GM12878 (cell line): ENCODE results near the gene PRKG1.

Source experiments
- ATF7 ChIP-seq: fragments of 450-650 bp; IDR thresholded peaks from 2 replicates; pipeline ENCODE4 v1.6.1; 2016; ENCODE audit warnings: low read depth, mild to moderate bottlenecking
- DPF2 ChIP-seq: fragments of 450-650 bp; IDR thresholded peaks from 2 replicates; pipeline ENCODE4 v1.6.1; 2017; ENCODE audit warnings: mild to moderate bottlenecking
- E2F4 ChIP-seq: IDR thresholded peaks from 2 replicates; pipeline ENCODE4 v1.6.1; 2012; ENCODE audit warnings: low read depth, low read length, improper control_type of control experiment
- ESRRA ChIP-seq: IDR thresholded peaks from 2 replicates; pipeline ENCODE4 v1.6.1; 2012; ENCODE audit warnings: mild to moderate bottlenecking, low read length, improper control_type of control experiment
- RCOR1 ChIP-seq: conservative IDR thresholded peaks from 2 replicates; pipeline ENCODE4 v1.6.1; 2012; ENCODE audit warnings: low read depth, low read length, improper control_type of control experiment
- SP1 ChIP-seq: IDR thresholded peaks from one replicate; pipeline ENCODE4 v1.6.1; 2011; ENCODE audit warnings: low read depth, low read length
- SREBF2 ChIP-seq: IDR thresholded peaks from 2 replicates; pipeline ENCODE4 v1.6.1; 2012; ENCODE audit warnings: mild to moderate bottlenecking, low read length
- TARDBP ChIP-seq: IDR thresholded peaks from 2 replicates; pipeline ENCODE4 v1.6.1; 2016; ENCODE audit warnings: borderline replicate concordance
- TF ChIP-seq, protein P1 (sequence below): IDR thresholded peaks from 2 replicates; pipeline ENCODE4 v1.6.1; 2011; ENCODE audit warnings: low read depth, low read length, improper control_type of control experiment, borderline replicate concordance
- TF ChIP-seq, protein P2 (sequence below): IDR thresholded peaks from 2 replicates; pipeline ENCODE4 v1.6.1; 2012; ENCODE audit warnings: mild to moderate bottlenecking, low read depth, low read length
- TF ChIP-seq, protein P3 (sequence below), 3 experiments: IDR thresholded peaks in 2 of 3; conservative IDR thresholded peaks in 1 of 3; 2 replicates each; pipeline ENCODE4 v1.5.1; 2011; ENCODE audit warnings: low read depth in 3 of 3, low read length in 3 of 3, mild to moderate bottlenecking in 3 of 3, control low read depth in 2 of 3, moderate library complexity in 2 of 3, inconsistent platforms in 1 of 3, mixed read lengths in 1 of 3; ENCODE audit not compliant: control insufficient read depth in 2 of 3, insufficient read depth in 1 of 3; ENCODE audit errors: extremely low read depth in 1 of 3
- TF ChIP-seq, protein P4 (sequence below): IDR thresholded peaks from 2 replicates; pipeline ENCODE4 v1.6.1; 2011; ENCODE audit warnings: low read depth, mild to moderate bottlenecking, low read length, moderate library complexity, borderline replicate concordance; ENCODE audit errors: extremely low read depth

GRCh38 chr10:52266858-52267257, 1192.6 kb downstream of the PRKG1 start:
- TF ChIP-seq RCOR1 (no peak), DPF2 (no peak), ATF7 (no peak), E2F4 (no peak), TARDBP (no peak), ESRRA (no peak), SP1 (no peak), SREBF2 (no peak)
- TF ChIP-seq, protein P1, sequence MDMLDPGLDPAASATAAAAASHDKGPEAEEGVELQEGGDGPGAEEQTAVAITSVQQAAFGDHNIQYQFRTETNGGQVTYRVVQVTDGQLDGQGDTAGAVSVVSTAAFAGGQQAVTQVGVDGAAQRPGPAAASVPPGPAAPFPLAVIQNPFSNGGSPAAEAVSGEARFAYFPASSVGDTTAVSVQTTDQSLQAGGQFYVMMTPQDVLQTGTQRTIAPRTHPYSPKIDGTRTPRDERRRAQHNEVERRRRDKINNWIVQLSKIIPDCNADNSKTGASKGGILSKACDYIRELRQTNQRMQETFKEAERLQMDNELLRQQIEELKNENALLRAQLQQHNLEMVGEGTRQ = no peak
- TF ChIP-seq, protein P2, sequence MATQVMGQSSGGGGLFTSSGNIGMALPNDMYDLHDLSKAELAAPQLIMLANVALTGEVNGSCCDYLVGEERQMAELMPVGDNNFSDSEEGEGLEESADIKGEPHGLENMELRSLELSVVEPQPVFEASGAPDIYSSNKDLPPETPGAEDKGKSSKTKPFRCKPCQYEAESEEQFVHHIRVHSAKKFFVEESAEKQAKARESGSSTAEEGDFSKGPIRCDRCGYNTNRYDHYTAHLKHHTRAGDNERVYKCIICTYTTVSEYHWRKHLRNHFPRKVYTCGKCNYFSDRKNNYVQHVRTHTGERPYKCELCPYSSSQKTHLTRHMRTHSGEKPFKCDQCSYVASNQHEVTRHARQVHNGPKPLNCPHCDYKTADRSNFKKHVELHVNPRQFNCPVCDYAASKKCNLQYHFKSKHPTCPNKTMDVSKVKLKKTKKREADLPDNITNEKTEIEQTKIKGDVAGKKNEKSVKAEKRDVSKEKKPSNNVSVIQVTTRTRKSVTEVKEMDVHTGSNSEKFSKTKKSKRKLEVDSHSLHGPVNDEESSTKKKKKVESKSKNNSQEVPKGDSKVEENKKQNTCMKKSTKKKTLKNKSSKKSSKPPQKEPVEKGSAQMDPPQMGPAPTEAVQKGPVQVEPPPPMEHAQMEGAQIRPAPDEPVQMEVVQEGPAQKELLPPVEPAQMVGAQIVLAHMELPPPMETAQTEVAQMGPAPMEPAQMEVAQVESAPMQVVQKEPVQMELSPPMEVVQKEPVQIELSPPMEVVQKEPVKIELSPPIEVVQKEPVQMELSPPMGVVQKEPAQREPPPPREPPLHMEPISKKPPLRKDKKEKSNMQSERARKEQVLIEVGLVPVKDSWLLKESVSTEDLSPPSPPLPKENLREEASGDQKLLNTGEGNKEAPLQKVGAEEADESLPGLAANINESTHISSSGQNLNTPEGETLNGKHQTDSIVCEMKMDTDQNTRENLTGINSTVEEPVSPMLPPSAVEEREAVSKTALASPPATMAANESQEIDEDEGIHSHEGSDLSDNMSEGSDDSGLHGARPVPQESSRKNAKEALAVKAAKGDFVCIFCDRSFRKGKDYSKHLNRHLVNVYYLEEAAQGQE = no peak
- TF ChIP-seq, protein P3, sequence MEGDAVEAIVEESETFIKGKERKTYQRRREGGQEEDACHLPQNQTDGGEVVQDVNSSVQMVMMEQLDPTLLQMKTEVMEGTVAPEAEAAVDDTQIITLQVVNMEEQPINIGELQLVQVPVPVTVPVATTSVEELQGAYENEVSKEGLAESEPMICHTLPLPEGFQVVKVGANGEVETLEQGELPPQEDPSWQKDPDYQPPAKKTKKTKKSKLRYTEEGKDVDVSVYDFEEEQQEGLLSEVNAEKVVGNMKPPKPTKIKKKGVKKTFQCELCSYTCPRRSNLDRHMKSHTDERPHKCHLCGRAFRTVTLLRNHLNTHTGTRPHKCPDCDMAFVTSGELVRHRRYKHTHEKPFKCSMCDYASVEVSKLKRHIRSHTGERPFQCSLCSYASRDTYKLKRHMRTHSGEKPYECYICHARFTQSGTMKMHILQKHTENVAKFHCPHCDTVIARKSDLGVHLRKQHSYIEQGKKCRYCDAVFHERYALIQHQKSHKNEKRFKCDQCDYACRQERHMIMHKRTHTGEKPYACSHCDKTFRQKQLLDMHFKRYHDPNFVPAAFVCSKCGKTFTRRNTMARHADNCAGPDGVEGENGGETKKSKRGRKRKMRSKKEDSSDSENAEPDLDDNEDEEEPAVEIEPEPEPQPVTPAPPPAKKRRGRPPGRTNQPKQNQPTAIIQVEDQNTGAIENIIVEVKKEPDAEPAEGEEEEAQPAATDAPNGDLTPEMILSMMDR (IDR thresholded peaks at IDR 0.05 in 2 of 3, conservative IDR thresholded peaks at IDR 0.05 in 1 of 3; ENCODE audit: control insufficient read depth in 2 of 3, extremely low read depth in 1 of 3, insufficient read depth in 1 of 3, low read depth in 3 of 3, low read length in 3 of 3) = no peak
- TF ChIP-seq, protein P4, sequence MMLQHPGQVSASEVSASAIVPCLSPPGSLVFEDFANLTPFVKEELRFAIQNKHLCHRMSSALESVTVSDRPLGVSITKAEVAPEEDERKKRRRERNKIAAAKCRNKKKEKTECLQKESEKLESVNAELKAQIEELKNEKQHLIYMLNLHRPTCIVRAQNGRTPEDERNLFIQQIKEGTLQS = no peak
